Fibroblast of pulmonary artery (primary cell): ENCODE data around the gene PDGFD.

ENCODE experiments used
- DNase-seq: peaks from one replicate; pipeline ENCODE4 v3.0.0-alpha.2; 2010; ENCODE audit warnings: low read depth
- H3K4me3 ChIP-seq: replicated peaks from 2 replicates; pipeline ENCODE4 v1.5.1; 2011; ENCODE audit warnings: low read depth, mild to moderate bottlenecking, control low read depth, low read length, moderate library complexity
- TF ChIP-seq, protein P1 (sequence below): IDR thresholded peaks from 2 replicates; pipeline ENCODE4 v1.5.1; 2011; ENCODE audit warnings: mild to moderate bottlenecking, control low read depth, low read length, inconsistent platforms; ENCODE audit errors: missing control alignments

The PDGFD gene

DNA sequence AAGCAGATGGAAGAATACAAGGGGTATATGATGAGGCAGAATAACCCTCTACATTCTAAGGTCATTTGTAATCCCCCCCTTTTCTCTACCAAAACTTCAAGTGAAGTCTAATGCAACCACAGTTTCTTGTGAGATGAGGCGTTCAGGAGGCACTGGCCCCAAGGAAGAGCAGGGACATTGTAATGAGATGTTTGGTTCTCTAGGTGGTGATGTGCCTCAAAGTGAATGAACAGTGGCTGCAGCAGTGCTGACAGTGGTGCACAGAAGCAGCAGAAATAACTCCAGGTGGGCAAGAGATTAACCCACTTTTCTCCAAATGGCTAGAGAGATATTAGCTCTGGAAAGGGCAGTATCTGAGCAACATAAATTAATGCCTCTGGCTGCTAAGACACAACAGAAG lies 33.8 kb downstream of the PDGFD start:
- TF ChIP-seq, protein P1, sequence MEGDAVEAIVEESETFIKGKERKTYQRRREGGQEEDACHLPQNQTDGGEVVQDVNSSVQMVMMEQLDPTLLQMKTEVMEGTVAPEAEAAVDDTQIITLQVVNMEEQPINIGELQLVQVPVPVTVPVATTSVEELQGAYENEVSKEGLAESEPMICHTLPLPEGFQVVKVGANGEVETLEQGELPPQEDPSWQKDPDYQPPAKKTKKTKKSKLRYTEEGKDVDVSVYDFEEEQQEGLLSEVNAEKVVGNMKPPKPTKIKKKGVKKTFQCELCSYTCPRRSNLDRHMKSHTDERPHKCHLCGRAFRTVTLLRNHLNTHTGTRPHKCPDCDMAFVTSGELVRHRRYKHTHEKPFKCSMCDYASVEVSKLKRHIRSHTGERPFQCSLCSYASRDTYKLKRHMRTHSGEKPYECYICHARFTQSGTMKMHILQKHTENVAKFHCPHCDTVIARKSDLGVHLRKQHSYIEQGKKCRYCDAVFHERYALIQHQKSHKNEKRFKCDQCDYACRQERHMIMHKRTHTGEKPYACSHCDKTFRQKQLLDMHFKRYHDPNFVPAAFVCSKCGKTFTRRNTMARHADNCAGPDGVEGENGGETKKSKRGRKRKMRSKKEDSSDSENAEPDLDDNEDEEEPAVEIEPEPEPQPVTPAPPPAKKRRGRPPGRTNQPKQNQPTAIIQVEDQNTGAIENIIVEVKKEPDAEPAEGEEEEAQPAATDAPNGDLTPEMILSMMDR = no peak
- H3K4me3 ChIP-seq = no peak overlapping the region
- DNase-seq = no peak

DNA sequence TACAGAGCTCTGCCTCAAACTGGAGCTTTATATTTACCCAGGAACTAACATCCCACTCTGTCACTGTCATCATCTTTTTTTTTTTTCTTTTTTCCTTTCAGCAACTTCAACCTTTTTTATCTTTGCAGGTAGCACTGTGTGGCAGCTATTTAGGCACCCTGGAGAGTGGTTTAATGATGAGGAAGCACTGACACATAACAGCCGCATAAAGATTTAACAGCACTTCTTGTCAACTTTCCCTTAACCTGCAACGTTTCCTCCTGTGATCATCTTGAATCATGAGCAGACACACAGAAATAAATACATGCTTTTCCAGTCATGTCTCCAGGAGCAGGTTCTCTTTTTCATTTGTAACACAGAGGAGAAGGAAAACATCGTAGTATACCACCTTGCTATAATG lies 34.8 kb downstream of the PDGFD start:
- no peak for DNase-seq
- no peak overlapping the region for H3K4me3 ChIP-seq
- TF ChIP-seq, protein P1 = no peak

GRCh38 chr11:104127828-104128227 lies 36.1 kb downstream of the PDGFD start:
- no peak overlapping the region for H3K4me3 ChIP-seq
- TF ChIP-seq, protein P1 = no peak
- DNase-seq = peak; percentile 57

GRCh38 chr11:104126464-104126863 lies 37.5 kb downstream of the PDGFD start:
- no peak for DNase-seq
- no peak overlapping the region for H3K4me3 ChIP-seq
- TF ChIP-seq, protein P1 = no peak

DNA sequence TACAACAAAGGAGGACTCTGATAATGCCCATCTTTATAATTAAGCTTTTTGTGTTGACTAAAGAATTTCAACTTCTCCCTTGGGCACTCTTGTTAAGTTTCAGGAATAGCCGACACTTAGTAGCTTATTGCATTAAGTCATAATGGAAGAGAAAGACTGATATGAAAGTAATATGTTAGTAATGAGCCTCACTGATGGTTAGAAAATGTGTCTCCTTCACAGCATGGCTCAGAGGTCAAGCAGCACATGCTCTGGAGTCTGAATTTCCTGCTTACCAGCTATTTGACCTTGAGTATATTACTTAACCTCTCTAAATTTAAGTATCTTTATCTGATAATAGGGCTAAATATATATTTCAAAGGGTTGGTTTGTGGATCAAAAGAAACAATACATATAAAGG lies 39.0 kb downstream of the PDGFD start:
- DNase-seq = no peak
- no peak overlapping the region for H3K4me3 ChIP-seq
- TF ChIP-seq, protein P1 = no peak

DNA sequence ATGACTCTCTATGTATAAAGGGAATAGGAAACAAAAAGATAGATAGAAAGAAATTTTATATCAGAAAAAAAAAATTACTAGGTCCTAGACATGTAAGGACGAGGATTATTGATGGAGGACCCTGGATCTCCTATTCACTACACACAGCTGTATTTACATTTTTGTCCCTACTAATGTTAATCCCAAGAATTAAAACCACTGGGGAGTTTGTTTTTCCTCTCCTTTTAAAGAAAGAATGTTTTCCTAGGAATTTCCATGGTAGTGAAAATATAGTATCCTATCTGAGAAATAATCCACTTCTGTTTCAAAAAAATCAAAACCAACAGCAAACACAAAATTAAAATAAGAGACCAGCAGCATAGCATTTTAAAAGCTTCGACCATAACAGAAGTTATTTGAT lies 41.1 kb downstream of the PDGFD start:
- no peak overlapping the region for H3K4me3 ChIP-seq
- no peak for DNase-seq

More for the DNA sequence above, 41.1 kb downstream of the PDGFD start:
- TF ChIP-seq, protein P1 = no peak
